ENCODE measurements around the gene SLC16A9.

SLC16A9 gene

GRCh38 chr10:59622320-59623132 is 87.1 kb downstream of the SLC16A9 start:
- DNase-seq: peak; percentile 34
- H3K9me3 Mint-ChIP-seq: no peaks in the 10 kb centered on the region

GRCh38 chr10:59621771-59622170 is 87.9 kb downstream of the SLC16A9 start:
- Mint-ChIP-seq H3K4me1 (ENCODE audit: low read depth) (peaks cover 2% of the 10 kb centered on the region), H3K27me3 (no peaks in the 10 kb centered on the region), H3K4me3 (no peak overlapping the region)

More at GRCh38 chr10:59622320-59623132, 87.1 kb downstream of the SLC16A9 start:
- no peaks in the 10 kb centered on the region for H3K27me3 Mint-ChIP-seq
- H3K36me3 Mint-ChIP-seq (ENCODE audit: low read depth): no peaks in the 10 kb centered on the region
- H3K4me1 Mint-ChIP-seq (ENCODE audit: low read depth): peaks cover 2% of the 10 kb centered on the region
- no peak overlapping the region for H3K4me3 Mint-ChIP-seq
- no peak overlapping the region for H3K27ac Mint-ChIP-seq

GRCh38 chr10:59618666-59619065 is 91.0 kb downstream of the SLC16A9 start:
- Mint-ChIP-seq H3K27ac (no peak overlapping the region), H3K9me3 (no peaks in the 10 kb centered on the region), H3K36me3 (ENCODE audit: low read depth) (no peaks in the 10 kb centered on the region), H3K4me3 (no peak overlapping the region), H3K27me3 (no peaks in the 10 kb centered on the region), H3K4me1 (ENCODE audit: low read depth) (no peaks in the 10 kb centered on the region)
- no peak for DNase-seq

More at GRCh38 chr10:59621771-59622170, 87.9 kb downstream of the SLC16A9 start:
- H3K27ac Mint-ChIP-seq: no peak overlapping the region
- DNase-seq: no peak
- no peaks in the 10 kb centered on the region for H3K36me3 Mint-ChIP-seq (ENCODE audit: low read depth)
- H3K9me3 Mint-ChIP-seq: no peaks in the 10 kb centered on the region

GRCh38 chr10:59617996-59618395 is 91.7 kb downstream of the SLC16A9 start:
- Mint-ChIP-seq H3K36me3 (ENCODE audit: low read depth) (no peaks in the 10 kb centered on the region), H3K4me1 (ENCODE audit: low read depth) (no peaks in the 10 kb centered on the region), H3K4me3 (no peak overlapping the region), H3K27ac (no peak overlapping the region), H3K9me3 (no peaks in the 10 kb centered on the region), H3K27me3 (no peaks in the 10 kb centered on the region)
- no peak for DNase-seq

- H3K27ac Mint-ChIP-seq: no peak overlapping the region
- no peaks in the 10 kb centered on the region for H3K36me3 Mint-ChIP-seq (ENCODE audit: low read depth)
- peaks cover 15% of the 10 kb centered on the region for H3K27me3 Mint-ChIP-seq
- no peaks in the 10 kb centered on the region for H3K9me3 Mint-ChIP-seq
- H3K4me1 Mint-ChIP-seq (ENCODE audit: low read depth): no peaks in the 10 kb centered on the region
- DNase-seq: no peak
- H3K4me3 Mint-ChIP-seq: no peak overlapping the region
Observed at GRCh38 chr10:59611048-59611447, 98.6 kb downstream of the SLC16A9 start.

- Mint-ChIP-seq H3K9me3 (no peaks in the 10 kb centered on the region), H3K36me3 (ENCODE audit: low read depth) (no peaks in the 10 kb centered on the region), H3K27me3 (peaks cover 15% of the 10 kb centered on the region), H3K4me1 (ENCODE audit: low read depth) (no peaks in the 10 kb centered on the region), H3K4me3 (no peak overlapping the region), H3K27ac (no peak overlapping the region)
- no peak for DNase-seq
Observed at GRCh38 chr10:59607970-59608369, 101.7 kb downstream of the SLC16A9 start.

GRCh38 chr10:59606551-59606961 is 103.1 kb downstream of the SLC16A9 start:
- H3K4me3 Mint-ChIP-seq: no peak overlapping the region
- H3K27ac Mint-ChIP-seq: no peak overlapping the region
- H3K9me3 Mint-ChIP-seq: no peaks in the 10 kb centered on the region
- H3K27me3 Mint-ChIP-seq: peaks cover 12% of the 10 kb centered on the region
- H3K36me3 Mint-ChIP-seq (ENCODE audit: low read depth): no peaks in the 10 kb centered on the region
- H3K4me1 Mint-ChIP-seq (ENCODE audit: low read depth): no peaks in the 10 kb centered on the region
- no peak for DNase-seq

- no peaks in the 10 kb centered on the region for H3K36me3 Mint-ChIP-seq (ENCODE audit: low read depth)
- no peak for DNase-seq
- H3K9me3 Mint-ChIP-seq: no peaks in the 10 kb centered on the region
- H3K4me1 Mint-ChIP-seq (ENCODE audit: low read depth): no peaks in the 10 kb centered on the region
- peaks cover 5% of the 10 kb centered on the region for H3K27me3 Mint-ChIP-seq
- H3K27ac Mint-ChIP-seq: no peak overlapping the region
- H3K4me3 Mint-ChIP-seq: no peak overlapping the region
Observed at GRCh38 chr10:59601985-59602384, 107.7 kb downstream of the SLC16A9 start.
